ENCODE results near the gene ELF1. TPM values are rescaled to one million over a fixed set of nuclear protein-coding genes. Genes with fewer than 3 reads are reported as not detected.
A peak's percentile ranks its signal among the peaks of the same experiment; 100 is the strongest.

ELF1 gene
- total and polyA plus RNA-seq, 9 donors = 28.5 to 53.2 (median 47.7) TPM

DNA sequence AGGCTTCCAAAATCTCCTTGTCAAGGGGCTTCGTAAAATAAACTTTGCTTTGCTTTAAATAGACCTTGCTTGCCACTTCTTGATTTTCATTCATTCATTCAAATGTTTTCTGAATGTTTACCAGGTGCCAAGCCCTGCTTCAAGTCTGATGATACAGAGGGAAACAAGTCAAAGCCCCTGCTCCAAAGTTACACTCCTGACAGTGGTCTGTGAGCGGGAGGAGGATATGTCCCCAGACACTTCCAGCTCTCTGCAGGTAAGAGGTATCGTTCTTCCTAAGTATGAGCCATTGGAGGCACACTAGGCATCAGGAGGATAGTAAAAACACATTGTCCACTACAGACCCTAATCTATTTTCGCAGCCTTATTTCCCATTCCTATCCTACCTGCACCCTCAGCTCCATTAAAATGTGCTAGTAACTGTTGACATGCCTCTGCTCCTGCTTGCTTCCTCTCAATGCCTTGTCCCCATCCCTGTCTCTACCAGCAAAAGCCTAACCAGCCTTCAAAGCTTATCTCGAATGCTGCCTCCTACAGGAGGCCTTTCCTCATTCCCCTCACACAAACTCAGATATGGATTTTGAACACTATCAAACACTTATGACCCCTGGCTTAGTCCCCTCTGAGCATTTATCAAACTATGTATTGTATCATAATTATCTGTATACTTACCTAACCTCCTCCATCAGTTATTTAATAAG is 36.0 kb upstream of the ELF1 start:
- WGBS, 3 donors = 89 to 93% (median 89%) methylated on average over 5 of the region's 5 CpGs
- Histone ChIP-seq H3K27ac (no peak overlapping the region), H3K4me3 (no peak overlapping the region), H3K4me1 (ENCODE audit: insufficient read depth) (peaks cover 11% of the 10 kb centered on the region), H3K36me3 (no peaks in the 10 kb centered on the region), H3K27me3 (no peaks in the 10 kb centered on the region), H3K9me3 (no peaks in the 10 kb centered on the region)
- no peak for DNase-seq
- TF ChIP-seq, protein P1, sequence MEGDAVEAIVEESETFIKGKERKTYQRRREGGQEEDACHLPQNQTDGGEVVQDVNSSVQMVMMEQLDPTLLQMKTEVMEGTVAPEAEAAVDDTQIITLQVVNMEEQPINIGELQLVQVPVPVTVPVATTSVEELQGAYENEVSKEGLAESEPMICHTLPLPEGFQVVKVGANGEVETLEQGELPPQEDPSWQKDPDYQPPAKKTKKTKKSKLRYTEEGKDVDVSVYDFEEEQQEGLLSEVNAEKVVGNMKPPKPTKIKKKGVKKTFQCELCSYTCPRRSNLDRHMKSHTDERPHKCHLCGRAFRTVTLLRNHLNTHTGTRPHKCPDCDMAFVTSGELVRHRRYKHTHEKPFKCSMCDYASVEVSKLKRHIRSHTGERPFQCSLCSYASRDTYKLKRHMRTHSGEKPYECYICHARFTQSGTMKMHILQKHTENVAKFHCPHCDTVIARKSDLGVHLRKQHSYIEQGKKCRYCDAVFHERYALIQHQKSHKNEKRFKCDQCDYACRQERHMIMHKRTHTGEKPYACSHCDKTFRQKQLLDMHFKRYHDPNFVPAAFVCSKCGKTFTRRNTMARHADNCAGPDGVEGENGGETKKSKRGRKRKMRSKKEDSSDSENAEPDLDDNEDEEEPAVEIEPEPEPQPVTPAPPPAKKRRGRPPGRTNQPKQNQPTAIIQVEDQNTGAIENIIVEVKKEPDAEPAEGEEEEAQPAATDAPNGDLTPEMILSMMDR (IDR thresholded peaks at IDR 0.05) = no peak
- TF ChIP-seq EP300 (IDR thresholded peaks at IDR 0.05) (no peak), POLR2A (IDR thresholded peaks at IDR 0.05) (no peak)
- intact Hi-C loops (cut with DNase I) = loop anchor here (5.0 to 10.0 kb wide), 5 partner anchors 60 to 270 kb away; partner anchors contain the start of gene SLC25A15 (in 2 of the 4)

DNA sequence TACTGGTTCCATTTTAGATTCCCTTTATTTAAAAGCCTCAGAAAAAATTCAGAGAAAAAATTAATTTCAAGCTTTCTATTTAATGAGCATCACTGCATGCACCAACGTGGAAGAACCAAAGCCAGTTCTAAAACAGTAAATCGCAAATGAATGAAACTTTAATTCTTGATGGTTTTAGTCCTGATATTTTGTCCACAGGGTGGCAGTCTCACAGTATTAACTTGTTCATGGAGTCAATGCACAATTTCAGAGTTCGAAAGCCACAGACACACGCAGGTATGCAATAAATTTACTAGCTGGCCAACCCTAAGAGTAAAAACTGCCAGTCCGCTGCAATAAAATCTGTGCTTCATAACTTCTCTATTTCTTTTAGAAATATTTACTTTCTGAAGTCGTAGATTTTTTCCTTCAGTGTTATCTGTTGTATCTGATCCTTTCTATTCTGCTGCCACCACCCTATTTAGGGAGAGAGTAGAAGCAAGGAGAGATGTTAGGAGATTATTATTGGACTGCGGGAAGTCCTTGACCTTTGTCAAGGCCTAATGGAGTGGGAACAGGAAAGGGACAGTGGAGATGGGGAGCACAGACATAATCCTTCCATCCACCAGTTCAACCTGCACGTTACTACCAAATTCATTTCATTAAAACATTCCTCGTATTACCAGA is 35.2 kb upstream of the ELF1 start:
- H3K36me3 ChIP-seq = no peaks in the 10 kb centered on the region
- peak overlapping the region in 1 of 2 donors; percentile 31 for H3K27ac ChIP-seq
- H3K4me3 ChIP-seq = no peak overlapping the region
- TF ChIP-seq, protein P1 (IDR thresholded peaks at IDR 0.05) = peak in 2 of 3 donors; percentile 28 to 39
- TF ChIP-seq POLR2A (IDR thresholded peaks at IDR 0.05) (no peak), EP300 (IDR thresholded peaks at IDR 0.05) (no peak)
- DNase-seq = no peak
- H3K9me3 ChIP-seq = no peaks in the 10 kb centered on the region
- peaks cover 11% of the 10 kb centered on the region for H3K4me1 ChIP-seq (ENCODE audit: insufficient read depth)
- no peaks in the 10 kb centered on the region for H3K27me3 ChIP-seq
- WGBS, 3 donors = 44 to 48% (median 47%) methylated on average over 9 of the region's 9 CpGs
- intact Hi-C loops (cut with DNase I) = loop anchor here in 3 of 4 donors (10.0 kb wide), 4 partner anchors 60 to 270 kb away; partner anchors contain the start of gene SLC25A15 (in 1 of the 3)

DNA sequence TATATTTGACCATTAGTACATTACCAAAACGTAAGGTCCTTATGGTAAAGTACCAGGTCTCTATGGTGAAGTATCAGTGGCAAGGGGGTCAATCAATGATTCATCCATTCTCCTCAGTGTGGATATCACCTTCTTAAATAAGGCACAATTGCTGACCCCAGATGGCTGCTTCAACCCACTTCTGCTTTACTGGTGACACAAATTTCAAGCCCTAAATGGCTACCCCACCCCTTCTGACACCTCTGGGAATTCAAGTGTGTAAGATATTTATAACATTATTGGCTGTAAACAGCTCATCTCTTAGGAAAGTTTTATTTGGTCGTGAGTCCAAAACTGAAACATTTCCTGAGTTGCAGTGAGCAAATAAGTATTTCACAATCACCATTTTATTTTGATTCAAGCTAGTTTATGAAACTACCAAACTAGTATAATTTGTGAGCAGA is 34.3 kb upstream of the ELF1 start:
- intact Hi-C loops (cut with DNase I) = loop anchor here in 3 of 4 donors (10.0 kb wide), 4 partner anchors 59 to 269 kb away; partner anchors contain the start of gene SLC25A15 (in 1 of the 3)
- no peaks in the 10 kb centered on the region for H3K36me3 ChIP-seq
- no peak overlapping the region for H3K4me3 ChIP-seq
- no peaks in the 10 kb centered on the region for H3K27me3 ChIP-seq
- TF ChIP-seq EP300 (IDR thresholded peaks at IDR 0.05) = no peak
- TF ChIP-seq, protein P1 (IDR thresholded peaks at IDR 0.05) = no peak
- no peak for TF ChIP-seq POLR2A (IDR thresholded peaks at IDR 0.05)
- no peak for DNase-seq
- peak overlapping the region in 1 of 2 donors; percentile 59 for H3K27ac ChIP-seq
- H3K4me1 ChIP-seq (ENCODE audit: insufficient read depth) = peaks cover 7% of the 10 kb centered on the region
- no peaks in the 10 kb centered on the region for H3K9me3 ChIP-seq
- 39 to 48% (median 45%) methylated on average over 2 of the region's 2 CpGs for WGBS, 3 donors

DNA sequence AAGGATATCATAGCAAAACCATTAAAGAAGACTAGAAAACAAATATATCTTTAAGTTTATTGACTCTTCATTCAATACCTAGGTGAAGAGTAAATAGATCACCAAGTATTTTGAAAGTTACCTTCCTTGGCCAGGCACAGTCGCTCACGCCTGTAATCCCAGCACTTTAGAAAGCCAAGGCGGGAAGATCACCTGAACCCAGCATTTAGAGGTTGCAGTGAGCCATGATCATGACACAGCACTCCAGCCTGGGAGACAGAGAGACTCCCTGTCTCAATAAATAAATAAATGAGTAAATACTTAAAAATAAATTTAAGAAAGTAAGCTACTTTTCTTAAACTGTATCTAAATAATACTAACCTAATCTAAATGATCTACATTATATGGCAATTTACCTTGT is 33.3 kb upstream of the ELF1 start:
- TF ChIP-seq, protein P1 (IDR thresholded peaks at IDR 0.05) = no peak
- TF ChIP-seq EP300 (IDR thresholded peaks at IDR 0.05) (no peak), POLR2A (IDR thresholded peaks at IDR 0.05) (no peak)
- no peaks in the 10 kb centered on the region for H3K36me3 ChIP-seq
- H3K4me1 ChIP-seq (ENCODE audit: insufficient read depth) = peaks cover 7% of the 10 kb centered on the region
- no peak for DNase-seq
- intact Hi-C loops (cut with DNase I) = loop anchor here in 3 of 4 donors (10.0 kb wide), 4 partner anchors 58 to 268 kb away; partner anchors contain the start of gene SLC25A15 (in 1 of the 3)
- H3K4me3 ChIP-seq = no peak overlapping the region
- WGBS, 3 donors = 95 to 98% (median 96%) methylated on average over 3 of the region's 3 CpGs
- no peak overlapping the region for H3K27ac ChIP-seq
- H3K27me3 ChIP-seq = no peaks in the 10 kb centered on the region
- H3K9me3 ChIP-seq = no peaks in the 10 kb centered on the region

All from ovary (tissue), 9 donors.